Superior temporal gyrus (tissue), 1 donor: ENCODE data around the gene ZWILCH.
"Not testable (repeated sequence)": the region's sequence is repeated elsewhere in the genome, so short reads cannot be mapped to it uniquely, and the experiment has no call there.

Experiments
- DNase-seq: peaks from one replicate; pipeline ENCODE4 v3.0.0-alpha.2; 2016; ENCODE audit errors: extremely low spot score

Gene ZWILCH

GRCh38 chr15:66581972-66582537, 76.9 kb downstream of the ZWILCH start:
- no peak for DNase-seq

GRCh38 chr15:66586155-66586976, 81.2 kb downstream of the ZWILCH start:
- DNase-seq = no peak

GRCh38 chr15:66587020-66587419, 81.9 kb downstream of the ZWILCH start:
- DNase-seq = no peak

GRCh38 chr15:66587749-66588148, 82.6 kb downstream of the ZWILCH start:
- no peak for DNase-seq

GRCh38 chr15:66588537-66588936, 83.4 kb downstream of the ZWILCH start:
- DNase-seq = no peak

GRCh38 chr15:66588971-66589370, 83.8 kb downstream of the ZWILCH start:
- no peak for DNase-seq

- DNase-seq = not testable (repeated sequence)
These were observed 84.3 kb downstream of the ZWILCH start for GRCh38 chr15:66589429-66589828.

GRCh38 chr15:66590435-66590834, 85.3 kb downstream of the ZWILCH start:
- DNase-seq = no peak

- DNase-seq = no peak
These were observed 86.3 kb downstream of the ZWILCH start for GRCh38 chr15:66591322-66591862.

GRCh38 chr15:66592505-66593218, 87.5 kb downstream of the ZWILCH start:
- no peak for DNase-seq

- DNase-seq = peak; percentile 21
These were observed 88.2 kb downstream of the ZWILCH start for GRCh38 chr15:66593219-66593780.

- DNase-seq = no peak
These were observed 89.2 kb downstream of the ZWILCH start for GRCh38 chr15:66594344-66594743.

- DNase-seq = no peak
These were observed 89.7 kb downstream of the ZWILCH start for GRCh38 chr15:66594836-66595235.

GRCh38 chr15:66595332-66595731, 90.2 kb downstream of the ZWILCH start:
- no peak for DNase-seq

GRCh38 chr15:66595931-66596545, 90.9 kb downstream of the ZWILCH start:
- no peak for DNase-seq

GRCh38 chr15:66598095-66598815, 93.1 kb downstream of the ZWILCH start:
- no peak for DNase-seq
